ENCODE results near the gene C16orf46. TPM values are rescaled to one million over a fixed set of nuclear protein-coding genes. Genes with fewer than 3 reads are reported as not detected.

Gene C16orf46
- total and polyA plus RNA-seq, 9 of the 15 experiments (the other 6 are each of a cell fraction or from before 2014, with no cell fraction given), result 0.10 to 0.98 (median 0.41) TPM; not detected in 1

- TF ChIP-seq IRF1 (CRISPR knock-in tag; IDR thresholded peaks at IDR 0.05; ENCODE audit: borderline replicate concordance) (no peak), TBP (optimal IDR thresholded peaks at IDR 0.05; ENCODE audit: low read depth, low read length) (no peak), ESRRA (IDR thresholded peaks at IDR 0.05; ENCODE audit: borderline replicate concordance, low read depth) (no peak), NCOA2 (IDR thresholded peaks at IDR 0.05; ENCODE audit: partially characterized antibody in 2 of 2) (no peak), ZBTB2 (IDR thresholded peaks at IDR 0.05) (no peak), RBFOX2 (IDR thresholded peaks at IDR 0.05; ENCODE audit: low read depth, low read length) (no peak), MAFG (tag; conservative IDR thresholded peaks at IDR 0.05) (peak; percentile 74), ETS1 (conservative IDR thresholded peaks at IDR 0.05; ENCODE audit: control insufficient read depth, low read depth, low read length) (no peak), BRCA1 (IDR thresholded peaks at IDR 0.05) (no peak), BRCA1 (CRISPR knock-in tag; IDR thresholded peaks at IDR 0.05) (no peak), SIN3A (IDR thresholded peaks at IDR 0.05; ENCODE audit: borderline replicate concordance in 2 of 2, control insufficient read depth in 1 of 2, low read depth in 2 of 2, low read length in 2 of 2) (0 out of 4 replicates have a peak, but pooled peaks of 1 of the 2 experiments have one; percentile 21), ETV6 (IDR thresholded peaks at IDR 0.05; ENCODE audit: borderline replicate concordance in 1 of 2, low read depth in 2 of 2, low read length in 1 of 2) (no peak), ETV6 (CRISPR knock-in tag; IDR thresholded peaks at IDR 0.05; ENCODE audit: borderline replicate concordance) (0 out of 2 replicates have a peak, but pooled peaks have one; percentile 76), C11orf30 (IDR thresholded peaks at IDR 0.05; ENCODE audit: low read depth) (peak; percentile 91), SIX5 (IDR thresholded peaks at IDR 0.05; ENCODE audit: borderline replicate concordance in 1 of 2, insufficient read depth in 1 of 2, low read depth in 1 of 2, low read length in 2 of 2) (no peak), ZNF511 (CRISPR knock-in tag; IDR thresholded peaks at IDR 0.05) (no peak), KAT2B (IDR thresholded peaks at IDR 0.05; ENCODE audit: low read depth, low read length) (no peak)
- TF ChIP-seq, protein P1, sequence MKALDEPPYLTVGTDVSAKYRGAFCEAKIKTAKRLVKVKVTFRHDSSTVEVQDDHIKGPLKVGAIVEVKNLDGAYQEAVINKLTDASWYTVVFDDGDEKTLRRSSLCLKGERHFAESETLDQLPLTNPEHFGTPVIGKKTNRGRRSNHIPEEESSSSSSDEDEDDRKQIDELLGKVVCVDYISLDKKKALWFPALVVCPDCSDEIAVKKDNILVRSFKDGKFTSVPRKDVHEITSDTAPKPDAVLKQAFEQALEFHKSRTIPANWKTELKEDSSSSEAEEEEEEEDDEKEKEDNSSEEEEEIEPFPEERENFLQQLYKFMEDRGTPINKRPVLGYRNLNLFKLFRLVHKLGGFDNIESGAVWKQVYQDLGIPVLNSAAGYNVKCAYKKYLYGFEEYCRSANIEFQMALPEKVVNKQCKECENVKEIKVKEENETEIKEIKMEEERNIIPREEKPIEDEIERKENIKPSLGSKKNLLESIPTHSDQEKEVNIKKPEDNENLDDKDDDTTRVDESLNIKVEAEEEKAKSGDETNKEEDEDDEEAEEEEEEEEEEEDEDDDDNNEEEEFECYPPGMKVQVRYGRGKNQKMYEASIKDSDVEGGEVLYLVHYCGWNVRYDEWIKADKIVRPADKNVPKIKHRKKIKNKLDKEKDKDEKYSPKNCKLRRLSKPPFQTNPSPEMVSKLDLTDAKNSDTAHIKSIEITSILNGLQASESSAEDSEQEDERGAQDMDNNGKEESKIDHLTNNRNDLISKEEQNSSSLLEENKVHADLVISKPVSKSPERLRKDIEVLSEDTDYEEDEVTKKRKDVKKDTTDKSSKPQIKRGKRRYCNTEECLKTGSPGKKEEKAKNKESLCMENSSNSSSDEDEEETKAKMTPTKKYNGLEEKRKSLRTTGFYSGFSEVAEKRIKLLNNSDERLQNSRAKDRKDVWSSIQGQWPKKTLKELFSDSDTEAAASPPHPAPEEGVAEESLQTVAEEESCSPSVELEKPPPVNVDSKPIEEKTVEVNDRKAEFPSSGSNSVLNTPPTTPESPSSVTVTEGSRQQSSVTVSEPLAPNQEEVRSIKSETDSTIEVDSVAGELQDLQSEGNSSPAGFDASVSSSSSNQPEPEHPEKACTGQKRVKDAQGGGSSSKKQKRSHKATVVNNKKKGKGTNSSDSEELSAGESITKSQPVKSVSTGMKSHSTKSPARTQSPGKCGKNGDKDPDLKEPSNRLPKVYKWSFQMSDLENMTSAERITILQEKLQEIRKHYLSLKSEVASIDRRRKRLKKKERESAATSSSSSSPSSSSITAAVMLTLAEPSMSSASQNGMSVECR (CRISPR knock-in tag; IDR thresholded peaks at IDR 0.05), result no peak
Observed at GRCh38 chr16:81076566-81077075, 417 bp downstream of the C16orf46 start (continued).
